HCT116 (cell line): ENCODE results near the gene APAF1.

ENCODE experiments used
- CTCF ChIP-seq, 3 experiments: fragments of 200-600 bp in 1 of 3; sonication (generic) in 1 of 3; IDR thresholded peaks in 2 of 3; conservative IDR thresholded peaks in 1 of 3; 2 replicates each; pipeline ENCODE4 v1.5.1; 2012 to 2017; ENCODE audit warnings: low read depth in 2 of 3, low read length in 2 of 3, antibody characterized with exemption in 1 of 3, borderline replicate concordance in 1 of 3, control low read depth in 1 of 3, mild to moderate bottlenecking in 1 of 3, mixed read lengths in 1 of 3, mixed run types in 1 of 3, moderate library complexity in 1 of 3; ENCODE audit not compliant: insufficient read depth in 1 of 3
- JUND ChIP-seq: IDR thresholded peaks from 2 replicates; pipeline ENCODE4 v1.6.1; 2012
- SIN3A ChIP-seq: IDR thresholded peaks from 2 replicates; pipeline ENCODE4 v1.6.1; 2012; ENCODE audit warnings: low read depth
- SP1 ChIP-seq: IDR thresholded peaks from 2 replicates; pipeline ENCODE4 v1.6.1; 2012; ENCODE audit warnings: low read depth
- ZFX ChIP-seq: fragments of 450-650 bp; IDR thresholded peaks from 2 replicates; pipeline ENCODE4 v1.6.1; 2017

DNA sequence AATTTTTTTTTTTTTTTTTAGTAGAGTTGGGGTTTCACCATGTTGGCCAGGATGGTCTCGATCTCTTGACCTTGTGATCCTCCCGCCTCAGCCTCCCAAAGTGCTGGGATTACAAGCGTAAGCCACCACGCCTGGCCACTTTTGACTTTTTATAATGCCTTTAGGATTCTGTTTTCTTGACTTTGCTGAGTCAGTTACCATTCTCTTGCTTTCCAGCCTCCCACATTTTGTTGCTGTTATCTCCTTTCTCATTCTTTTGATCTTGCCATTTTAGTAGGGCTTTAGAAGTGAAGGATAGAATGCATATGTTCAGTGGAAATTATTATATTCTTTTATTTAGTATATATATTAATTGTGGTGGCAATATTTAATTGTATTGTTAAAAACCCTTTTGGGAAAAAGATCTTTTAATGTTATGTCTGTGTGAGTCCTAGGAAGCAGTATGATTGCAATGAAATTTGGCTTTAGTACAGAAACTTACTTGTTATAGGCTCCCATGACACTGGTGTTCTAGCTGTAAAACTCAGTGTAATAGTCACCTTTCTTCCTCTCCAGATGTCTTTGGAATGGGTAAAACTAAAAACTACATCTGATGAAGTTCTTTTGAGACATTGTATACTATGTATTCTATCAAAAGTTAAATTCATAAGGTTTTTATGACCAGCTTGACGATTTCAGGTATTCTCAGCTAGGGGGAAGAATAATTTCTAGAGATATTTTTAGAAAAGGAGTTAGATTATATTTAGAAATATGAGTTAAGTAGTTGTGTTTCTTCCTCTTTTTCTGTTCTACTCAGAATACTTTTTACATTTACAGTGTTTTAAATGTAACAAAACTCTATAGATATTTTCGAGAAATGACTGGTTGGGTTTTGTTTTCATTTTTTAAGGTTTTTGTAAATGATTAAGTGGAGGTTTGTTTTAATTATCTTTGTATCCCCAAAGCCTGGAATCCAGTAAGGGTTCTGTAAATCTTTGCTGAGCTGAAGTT, 74.7 kb downstream of the APAF1 start:
- TF ChIP-seq ZFX = no peak
- no peak for TF ChIP-seq JUND
- TF ChIP-seq CTCF (IDR thresholded peaks at IDR 0.05 in 2 of 3, conservative IDR thresholded peaks at IDR 0.05 in 1 of 3; ENCODE audit: borderline replicate concordance in 1 of 3, insufficient read depth in 1 of 3, low read depth in 2 of 3, low read length in 2 of 3) = no peak
- no peak for TF ChIP-seq SIN3A
- no peak for TF ChIP-seq SP1
